ENCODE measurements around the gene FRMD1.

DNA sequence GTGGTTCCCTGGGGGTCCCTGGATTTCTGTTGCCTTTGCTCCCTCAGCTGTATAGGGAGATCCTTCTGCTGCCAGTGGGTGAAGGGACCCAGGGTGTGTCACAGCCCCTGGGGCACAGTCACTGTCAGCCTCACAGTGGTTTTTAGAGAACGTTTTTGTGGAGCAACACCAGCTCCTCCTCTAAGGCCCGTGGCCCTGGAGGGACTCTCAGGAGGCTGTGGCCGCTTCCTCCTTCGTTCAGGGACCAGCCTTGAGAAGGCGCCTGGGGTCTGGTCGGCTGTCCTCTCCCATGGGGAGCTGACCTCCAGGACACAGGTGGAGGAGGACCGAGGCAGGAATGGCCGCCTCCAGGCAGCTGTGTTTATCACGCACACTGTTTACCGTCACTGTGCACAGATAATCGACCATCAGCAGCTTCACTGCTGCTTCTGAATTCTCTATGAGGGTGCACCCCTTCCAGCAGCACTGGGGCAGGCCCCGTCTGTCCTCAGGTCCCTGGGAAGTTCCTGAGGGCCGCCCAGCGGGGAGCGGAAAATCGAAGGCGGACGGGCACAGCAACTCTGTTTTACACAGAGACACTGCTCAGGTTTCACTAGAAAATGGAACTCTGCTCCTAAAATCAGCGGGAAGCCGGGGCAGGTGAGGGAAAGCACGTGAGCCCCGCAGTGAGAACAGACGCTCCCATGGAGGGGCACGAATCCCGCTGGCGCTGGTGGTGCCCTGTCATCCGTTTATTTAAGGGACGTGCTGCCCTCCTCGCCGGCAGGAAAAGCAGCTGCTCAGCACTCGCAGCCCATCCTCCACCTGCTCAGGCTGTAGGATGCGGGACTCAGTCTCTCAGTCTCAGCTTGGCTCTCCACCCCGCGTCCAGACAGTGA is 10.4 kb upstream of the FRMD1 start:
- no peak for TF ChIP-seq POLR2A (IDR thresholded peaks at IDR 0.05)
- TF ChIP-seq CTCF (IDR thresholded peaks at IDR 0.05), result no peak
- no peak for TF ChIP-seq EP300 (IDR thresholded peaks at IDR 0.05; ENCODE audit: low read depth)

All from transverse colon (tissue), 3 donors.